HAP-1 (cell line): ENCODE data around the gene SPAG17.
A peak's percentile ranks its signal among the peaks of the same experiment; 100 is the strongest.

Source experiments
- DNase-seq, 2 experiments: peaks; one replicate each; pipeline ENCODE4 v3.0.0-alpha.2; 2016 to 2020; ENCODE audit warnings: low spot score in 2 of 2
- H3K27me3 ChIP-seq: fragments of 250-450 bp; sonication (Bioruptor Pico); 2 replicates; pipeline ENCODE4 v1.5.1; 2020; ENCODE audit warnings: low read depth, mild to moderate bottlenecking, moderate library complexity
- H3K36me3 ChIP-seq: fragments of 250-450 bp; sonication (Bioruptor Pico); replicated peaks from 2 replicates; pipeline ENCODE4 v1.5.1; 2020; ENCODE audit warnings: mild to moderate bottlenecking
- H3K4me1 ChIP-seq: fragments of 250-450 bp; sonication (Bioruptor Pico); 2 replicates; pipeline ENCODE4 v1.5.1; 2020; ENCODE audit warnings: mild to moderate bottlenecking
- H3K4me3 ChIP-seq: fragments of 250-450 bp; sonication (Bioruptor Pico); 2 replicates; pipeline ENCODE4 v1.5.1; 2020; ENCODE audit warnings: mild to moderate bottlenecking, moderate library complexity
- H3K9me3 ChIP-seq: fragments of 250-450 bp; sonication (Bioruptor Pico); 2 replicates; pipeline ENCODE4 v1.5.1; 2020; ENCODE audit warnings: mild to moderate bottlenecking, moderate library complexity
- in situ Hi-C: fragments of 300-500 bp; cut with MboI; formaldehyde crosslinking; loops from 3 replicates; pipeline ENCODE4 v1.14.3; 2020; ENCODE audit warnings: low sequenced_read_pairs, inconsistent platforms, mixed read lengths

The SPAG17 gene

DNA sequence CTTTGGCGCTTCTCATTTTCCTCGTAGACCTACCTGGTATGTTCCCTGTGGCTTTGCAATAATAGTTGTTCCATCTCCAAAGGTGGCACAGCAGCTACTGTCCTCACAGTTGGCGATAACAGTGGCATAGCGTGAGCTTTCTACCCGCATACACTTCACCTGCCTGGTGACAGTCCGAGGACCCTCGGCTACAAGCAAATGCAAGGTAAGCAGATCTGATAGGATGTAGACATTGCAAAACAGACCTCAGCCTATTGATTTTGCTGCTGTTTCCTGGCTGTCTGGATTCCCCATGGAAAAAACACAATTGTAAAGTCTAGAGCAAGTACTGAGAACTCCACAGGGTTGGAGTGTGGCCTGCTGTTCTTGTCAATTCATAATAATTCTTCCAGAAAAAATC is 177.0 kb downstream of the SPAG17 start:
- no peaks in the 10 kb centered on the region for H3K4me1 ChIP-seq
- no peaks in the 10 kb centered on the region for H3K9me3 ChIP-seq
- no peaks in the 10 kb centered on the region; the same call in 1 of the 2 replicates for H3K27me3 ChIP-seq
- in situ Hi-C loops: no loop called here
- no peak for DNase-seq
- no peak overlapping the region for H3K4me3 ChIP-seq
- no peaks in the 10 kb centered on the region for H3K36me3 ChIP-seq

- in situ Hi-C loops: no loop called here
- H3K9me3 ChIP-seq: no peaks in the 10 kb centered on the region
- no peaks in the 10 kb centered on the region for H3K27me3 ChIP-seq
- no peaks in the 10 kb centered on the region for H3K36me3 ChIP-seq
- no peak for DNase-seq
- H3K4me1 ChIP-seq: no peaks in the 10 kb centered on the region
- H3K4me3 ChIP-seq: no peak overlapping the region
Measured at GRCh38 chr1:118007391-118007790, 177.6 kb downstream of the SPAG17 start.

DNA sequence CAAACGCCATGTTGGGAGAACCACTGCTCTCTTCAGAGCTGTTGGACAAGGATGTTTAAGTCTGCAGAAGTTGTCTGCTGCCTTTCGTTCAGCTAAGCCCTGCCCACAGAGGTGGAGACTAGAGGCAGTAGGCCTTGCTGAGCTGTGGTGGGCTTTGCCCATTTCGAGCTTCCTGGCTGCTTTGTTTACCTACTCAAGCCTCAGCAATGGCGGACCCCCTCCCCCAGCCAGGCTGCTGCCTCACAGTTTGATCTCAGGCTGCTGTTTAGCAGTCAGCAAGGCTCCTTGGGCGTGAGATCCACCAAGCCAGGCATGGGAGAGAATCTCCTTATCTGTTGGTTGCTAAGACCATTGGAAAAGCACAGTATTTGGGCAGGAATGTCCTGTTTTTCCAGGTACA is 180.7 kb downstream of the SPAG17 start:
- no peaks in the 10 kb centered on the region for H3K9me3 ChIP-seq
- H3K27me3 ChIP-seq: no peaks in the 10 kb centered on the region
- DNase-seq: no peak
- no peaks in the 10 kb centered on the region for H3K36me3 ChIP-seq
- H3K4me1 ChIP-seq: no peaks in the 10 kb centered on the region
- no peak overlapping the region for H3K4me3 ChIP-seq
- in situ Hi-C loops: no loop called here

DNA sequence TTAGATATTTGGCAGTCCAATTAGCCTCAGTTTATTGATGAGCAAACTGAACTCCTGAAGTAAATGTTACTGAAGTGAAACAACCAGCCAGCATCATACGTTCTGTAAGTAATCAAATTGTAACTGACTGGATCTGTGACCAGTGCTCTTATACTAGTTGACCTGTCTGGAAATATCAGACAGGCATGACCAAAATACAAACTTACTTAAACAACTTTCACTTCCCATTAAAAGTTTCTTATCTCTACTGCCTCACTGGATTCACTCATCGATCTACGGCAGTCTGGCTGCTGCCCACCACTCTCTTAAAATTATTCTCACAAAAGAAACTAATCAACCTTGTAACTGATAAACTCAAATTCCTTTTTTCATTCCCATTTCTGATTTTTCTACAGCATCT is 199.1 kb downstream of the SPAG17 start:
- peaks cover 3% of the 10 kb centered on the region for H3K27me3 ChIP-seq
- in situ Hi-C loops: no loop called here
- H3K4me1 ChIP-seq: no peaks in the 10 kb centered on the region
- no peak overlapping the region for H3K4me3 ChIP-seq
- no peaks in the 10 kb centered on the region for H3K36me3 ChIP-seq
- DNase-seq: no peak
- H3K9me3 ChIP-seq: no peaks in the 10 kb centered on the region

GRCh38 chr1:117985239-117985638 is 199.8 kb downstream of the SPAG17 start:
- in situ Hi-C loops: no loop called here
- no peaks in the 10 kb centered on the region for H3K36me3 ChIP-seq
- no peak overlapping the region for H3K4me3 ChIP-seq
- peaks cover 3% of the 10 kb centered on the region for H3K27me3 ChIP-seq
- DNase-seq: no peak
- H3K9me3 ChIP-seq: no peaks in the 10 kb centered on the region
- H3K4me1 ChIP-seq: no peaks in the 10 kb centered on the region

DNA sequence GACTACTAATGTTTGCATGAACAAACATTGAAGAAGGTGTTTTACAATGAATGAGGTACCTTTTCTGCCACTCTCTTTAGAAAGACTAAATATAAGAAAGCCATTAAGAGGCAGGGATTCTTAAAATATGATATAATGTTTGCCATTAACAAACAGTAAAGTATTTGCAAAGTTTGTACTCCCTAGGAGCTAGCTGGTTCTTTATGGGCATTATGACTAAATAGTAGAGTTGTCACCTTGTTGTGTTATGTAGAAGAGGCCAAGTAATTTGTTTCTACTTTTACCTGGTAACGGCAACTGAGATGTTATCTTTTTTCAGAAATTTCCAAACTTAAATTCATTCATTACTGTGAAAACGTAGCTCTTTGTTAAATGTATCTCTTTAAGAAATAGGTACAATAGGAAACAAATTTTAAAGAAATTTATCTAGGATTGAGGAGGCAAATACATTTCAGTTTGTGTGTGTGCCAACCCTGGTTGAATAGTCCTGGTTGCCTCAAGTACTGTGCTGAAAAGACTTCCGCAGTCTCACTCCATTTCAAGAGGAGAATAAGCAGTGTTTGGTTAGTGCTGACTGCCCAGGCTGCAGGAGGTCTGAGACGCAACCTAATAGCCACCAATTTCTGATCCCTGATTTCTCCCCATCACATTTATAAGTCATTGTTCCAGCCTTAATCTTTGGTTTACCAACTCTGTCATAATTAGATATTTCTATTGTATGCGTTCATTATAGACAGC is 203.4 kb downstream of the SPAG17 start:
- no peak for DNase-seq
- Histone ChIP-seq H3K36me3 (no peaks in the 10 kb centered on the region), H3K9me3 (no peaks in the 10 kb centered on the region), H3K4me1 (no peaks in the 10 kb centered on the region), H3K27me3 (peaks cover 3% of the 10 kb centered on the region), H3K4me3 (no peak overlapping the region)
- in situ Hi-C loops: no loop called here

- no peak for DNase-seq
- no peak overlapping the region for H3K4me3 ChIP-seq
- H3K4me1 ChIP-seq: no peaks in the 10 kb centered on the region
- H3K27me3 ChIP-seq: no peaks in the 10 kb centered on the region
- in situ Hi-C loops: no loop called here
- no peaks in the 10 kb centered on the region for H3K36me3 ChIP-seq
- no peaks in the 10 kb centered on the region for H3K9me3 ChIP-seq
Measured at GRCh38 chr1:117976381-117976780, 208.6 kb downstream of the SPAG17 start.

DNA sequence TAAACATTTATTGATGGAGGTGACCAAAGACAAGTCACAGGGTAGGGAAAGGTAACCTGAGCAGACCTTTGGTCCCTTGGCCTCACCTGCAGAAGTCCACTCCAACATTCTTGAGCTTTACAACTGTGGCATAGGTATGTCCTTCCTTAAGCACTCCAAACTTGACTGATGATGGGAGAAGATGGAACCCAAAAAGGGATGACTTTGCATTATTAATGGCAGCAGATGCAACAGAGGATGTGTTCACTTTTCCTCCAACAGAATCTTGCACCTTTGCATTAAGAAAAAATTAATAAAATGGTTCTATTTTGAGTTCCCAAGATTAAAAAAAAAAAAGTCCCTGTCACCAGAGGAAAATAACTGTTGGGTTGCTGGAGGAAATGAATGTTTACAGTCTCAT is 213.3 kb downstream of the SPAG17 start:
- Histone ChIP-seq H3K4me3 (no peak overlapping the region), H3K27me3 (no peaks in the 10 kb centered on the region), H3K4me1 (peaks cover 5% of the 10 kb centered on the region; the same call in 1 of the 2 replicates), H3K36me3 (no peaks in the 10 kb centered on the region), H3K9me3 (no peaks in the 10 kb centered on the region)
- DNase-seq: no peak
- in situ Hi-C loops: no loop called here

- Histone ChIP-seq H3K36me3 (peaks cover 7% of the 10 kb centered on the region; the same call in 1 of the 2 replicates), H3K4me1 (peaks cover 5% of the 10 kb centered on the region; the same call in 1 of the 2 replicates), H3K27me3 (no peaks in the 10 kb centered on the region), H3K9me3 (no peaks in the 10 kb centered on the region), H3K4me3 (no peak overlapping the region)
- DNase-seq: no peak
- in situ Hi-C loops: no loop called here
Measured at GRCh38 chr1:117970252-117970651, 214.8 kb downstream of the SPAG17 start.

DNA sequence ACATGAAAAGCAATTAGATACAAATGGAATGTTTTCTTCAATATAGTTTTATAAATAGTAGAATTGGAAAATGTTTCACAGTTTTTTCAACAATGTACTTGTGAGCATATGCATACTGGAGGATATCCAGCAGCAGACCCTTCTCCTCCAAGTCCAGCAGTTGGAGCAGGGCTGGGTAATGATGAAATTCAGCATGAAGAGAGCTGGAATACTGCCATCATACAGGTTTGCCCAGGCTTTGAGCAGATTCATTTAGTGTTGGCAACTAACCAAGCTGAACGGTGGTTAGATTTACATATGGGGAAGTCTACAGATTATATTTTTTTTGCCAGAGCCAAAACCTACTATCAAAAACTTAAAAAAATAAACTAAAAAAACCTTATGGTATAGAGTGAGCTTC is 217.1 kb downstream of the SPAG17 start:
- H3K4me3 ChIP-seq: no peak overlapping the region
- DNase-seq: peak in 1 of 2 experiments; percentile 10
- in situ Hi-C loops: no loop called here
- H3K36me3 ChIP-seq: peaks cover 7% of the 10 kb centered on the region
- H3K27me3 ChIP-seq: no peaks in the 10 kb centered on the region
- peaks cover 5% of the 10 kb centered on the region; the same call in 1 of the 2 replicates for H3K4me1 ChIP-seq
- H3K9me3 ChIP-seq: no peaks in the 10 kb centered on the region

- no peak overlapping the region for H3K4me3 ChIP-seq
- H3K36me3 ChIP-seq: peaks cover 7% of the 10 kb centered on the region
- peaks cover 5% of the 10 kb centered on the region; the same call in 1 of the 2 replicates for H3K4me1 ChIP-seq
- no peaks in the 10 kb centered on the region for H3K9me3 ChIP-seq
- no peaks in the 10 kb centered on the region for H3K27me3 ChIP-seq
- in situ Hi-C loops: no loop called here
- DNase-seq: peak; percentile 6 to 8
Measured at GRCh38 chr1:117967477-117967876, 217.6 kb downstream of the SPAG17 start.

- DNase-seq: no peak
- H3K4me1 ChIP-seq: peaks cover 5% of the 10 kb centered on the region; the same call in 1 of the 2 replicates
- no peak overlapping the region for H3K4me3 ChIP-seq
- H3K9me3 ChIP-seq: no peaks in the 10 kb centered on the region
- in situ Hi-C loops: no loop called here
- peaks cover 30% of the 10 kb centered on the region for H3K36me3 ChIP-seq
- no peaks in the 10 kb centered on the region for H3K27me3 ChIP-seq
Measured at GRCh38 chr1:117964290-117965038, 220.6 kb downstream of the SPAG17 start.

DNA sequence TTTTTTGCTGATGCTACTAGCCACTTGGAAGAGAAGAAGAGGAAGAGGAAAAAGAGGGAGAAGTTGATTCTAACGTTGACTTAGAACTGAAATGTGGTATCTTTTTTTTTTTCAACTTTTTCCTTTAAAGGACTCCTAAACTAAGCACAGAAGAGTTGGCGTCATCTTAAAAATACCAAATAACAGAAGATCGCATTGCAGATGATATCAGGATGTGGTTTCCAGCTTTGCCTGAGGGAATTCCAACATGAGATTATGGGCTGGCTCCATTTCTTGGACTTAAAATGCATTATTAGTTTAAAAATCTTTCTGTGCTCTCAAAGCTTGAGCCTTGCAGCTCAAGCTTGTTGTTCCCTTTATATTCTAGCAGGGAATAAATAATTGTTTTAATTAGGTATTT is 225.7 kb downstream of the SPAG17 start:
- in situ Hi-C loops: no loop called here

DNA sequence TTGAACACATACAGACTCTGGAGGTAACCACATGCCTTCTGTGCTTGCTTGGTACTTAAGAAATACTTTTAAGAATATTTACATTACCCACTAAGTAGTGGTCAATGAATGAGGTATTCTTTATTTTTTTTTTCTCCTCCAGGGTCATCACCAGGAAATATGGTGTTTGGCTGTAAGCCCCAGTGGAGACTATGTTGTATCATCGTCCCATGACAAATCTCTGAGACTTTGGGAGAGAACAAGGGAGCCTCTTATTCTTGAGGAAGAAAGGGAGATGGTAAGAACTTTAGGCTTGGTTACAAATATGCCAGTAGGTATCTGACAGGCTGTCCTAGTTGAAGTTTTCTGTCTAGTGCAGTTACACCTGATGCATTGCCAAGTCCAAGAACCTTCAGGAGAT is 232.6 kb downstream of the SPAG17 start:
- H3K4me3 ChIP-seq: no peak overlapping the region
- DNase-seq: no peak
- H3K9me3 ChIP-seq: no peaks in the 10 kb centered on the region
- in situ Hi-C loops: no loop called here
- no peaks in the 10 kb centered on the region for H3K4me1 ChIP-seq
- peaks cover 89% of the 10 kb centered on the region for H3K36me3 ChIP-seq
- H3K27me3 ChIP-seq: no peaks in the 10 kb centered on the region

More for the DNA sequence above, 225.7 kb downstream of the SPAG17 start:
- no peak for DNase-seq
- Histone ChIP-seq H3K4me3 (no peak overlapping the region), H3K36me3 (peaks cover 65% of the 10 kb centered on the region), H3K27me3 (no peaks in the 10 kb centered on the region), H3K9me3 (no peaks in the 10 kb centered on the region), H3K4me1 (no peaks in the 10 kb centered on the region)
